SIG-M5 treated with dmso at 0.1 percent for 504 hours (cell line): ENCODE measurements around the gene ALOXE3.
"Not testable (repeated sequence)": the region's sequence is repeated elsewhere in the genome, so short reads cannot be mapped to it uniquely, and the experiment has no call there.

Experiments used
- DNase-seq: peaks from one replicate; lab custom pipeline; 2025; ENCODE audit not compliant: unreplicated experiment; lab: John Stamatoyannopoulos, UW

Gene ALOXE3

GRCh38 chr17:8122924-8123694, 4.8 kb upstream of the ALOXE3 start:
- no peak for DNase-seq

GRCh38 chr17:8122422-8122923, 4.2 kb upstream of the ALOXE3 start:
- DNase-seq: no peak

GRCh38 chr17:8121681-8122421, 3.5 kb upstream of the ALOXE3 start:
- DNase-seq: peak; percentile 44

- DNase-seq: no peak
Observed at GRCh38 chr17:8121407-8121680, 3.0 kb upstream of the ALOXE3 start.

- peak; percentile 78 for DNase-seq
Observed at GRCh38 chr17:8120520-8121406, 2.4 kb upstream of the ALOXE3 start.

- peak; percentile 89 for DNase-seq
Observed at GRCh38 chr17:8119581-8120519, 1.5 kb upstream of the ALOXE3 start.

- DNase-seq: peak; percentile 77
Observed at GRCh38 chr17:8118769-8119580, 661 bp upstream of the ALOXE3 start.

- no peak for DNase-seq
Observed at GRCh38 chr17:8117367-8117979, 841 bp downstream of the ALOXE3 start.

GRCh38 chr17:8116776-8117175, 1.5 kb downstream of the ALOXE3 start:
- no peak for DNase-seq

- DNase-seq: no peak
Observed at GRCh38 chr17:8110907-8111306, 7.4 kb downstream of the ALOXE3 start.

GRCh38 chr17:8110456-8110804, 7.9 kb downstream of the ALOXE3 start:
- DNase-seq: no peak

- DNase-seq: no peak
Observed at GRCh38 chr17:8109661-8110455, 8.5 kb downstream of the ALOXE3 start.

- no peak for DNase-seq
Observed at GRCh38 chr17:8108972-8109660, 9.2 kb downstream of the ALOXE3 start.

- not testable (repeated sequence) for DNase-seq
Observed at GRCh38 chr17:8106980-8107379, 11.3 kb downstream of the ALOXE3 start.

GRCh38 chr17:8105957-8106398, 12.3 kb downstream of the ALOXE3 start:
- DNase-seq: no peak

GRCh38 chr17:8104911-8105310, 13.4 kb downstream of the ALOXE3 start:
- DNase-seq: no peak

- DNase-seq: no peak
Observed at GRCh38 chr17:8103549-8103948, 14.8 kb downstream of the ALOXE3 start.

- no peak for DNase-seq
Observed at GRCh38 chr17:8101721-8102120, 16.6 kb downstream of the ALOXE3 start.
